ENCODE data around the gene C1orf159.

Gene C1orf159

DNA sequence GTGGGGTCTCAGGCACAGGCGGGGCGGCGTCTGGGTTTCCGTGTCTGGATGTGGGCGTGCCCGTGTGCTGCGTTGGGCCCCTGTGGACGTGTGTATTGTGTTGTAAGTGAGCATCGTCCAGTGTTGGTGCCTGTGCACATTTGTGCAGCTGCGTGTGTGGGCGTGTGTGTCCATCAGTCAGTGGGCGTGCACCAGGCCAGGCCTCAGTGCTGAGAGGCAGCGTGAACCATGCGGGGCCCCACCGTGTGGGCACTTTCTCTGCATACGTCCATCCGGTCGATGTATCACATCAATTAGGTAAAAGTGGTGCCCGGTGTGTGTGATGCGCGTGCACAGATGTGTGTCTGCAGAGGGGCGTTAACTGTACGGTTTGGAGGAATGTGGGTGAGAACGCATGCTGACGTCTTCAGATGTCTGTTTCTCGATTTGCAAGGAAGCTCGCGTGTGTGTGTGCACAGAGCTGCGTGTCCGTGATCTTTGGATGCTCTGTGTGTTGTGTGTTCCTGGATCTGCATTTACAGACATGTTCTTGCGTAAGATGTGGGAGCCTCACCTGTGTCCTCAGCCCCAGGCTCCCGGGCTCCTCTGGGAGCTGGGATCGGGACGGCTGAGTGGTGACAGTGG lies 71.3 kb downstream of the C1orf159 start (continued):
- TF ChIP-seq, protein P1, sequence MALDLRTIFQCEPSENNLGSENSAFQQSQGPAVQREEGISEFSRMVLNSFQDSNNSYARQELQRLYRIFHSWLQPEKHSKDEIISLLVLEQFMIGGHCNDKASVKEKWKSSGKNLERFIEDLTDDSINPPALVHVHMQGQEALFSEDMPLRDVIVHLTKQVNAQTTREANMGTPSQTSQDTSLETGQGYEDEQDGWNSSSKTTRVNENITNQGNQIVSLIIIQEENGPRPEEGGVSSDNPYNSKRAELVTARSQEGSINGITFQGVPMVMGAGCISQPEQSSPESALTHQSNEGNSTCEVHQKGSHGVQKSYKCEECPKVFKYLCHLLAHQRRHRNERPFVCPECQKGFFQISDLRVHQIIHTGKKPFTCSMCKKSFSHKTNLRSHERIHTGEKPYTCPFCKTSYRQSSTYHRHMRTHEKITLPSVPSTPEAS (tag by site-specific recombination; IDR thresholded peaks at IDR 0.05) = no peak
- TF ChIP-seq, protein P2, sequence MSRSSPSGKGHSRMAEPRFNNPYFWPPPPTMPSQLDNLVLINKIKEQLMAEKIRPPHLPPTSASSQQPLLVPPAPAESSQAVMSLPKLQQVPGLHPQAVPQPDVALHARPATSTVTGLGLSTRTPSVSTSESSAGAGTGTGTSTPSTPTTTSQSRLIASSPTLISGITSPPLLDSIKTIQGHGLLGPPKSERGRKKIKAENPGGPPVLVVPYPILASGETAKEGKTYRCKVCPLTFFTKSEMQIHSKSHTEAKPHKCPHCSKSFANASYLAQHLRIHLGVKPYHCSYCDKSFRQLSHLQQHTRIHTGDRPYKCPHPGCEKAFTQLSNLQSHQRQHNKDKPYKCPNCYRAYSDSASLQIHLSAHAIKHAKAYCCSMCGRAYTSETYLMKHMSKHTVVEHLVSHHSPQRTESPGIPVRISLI (tag by site-specific recombination; IDR thresholded peaks at IDR 0.05) = no peak

DNA sequence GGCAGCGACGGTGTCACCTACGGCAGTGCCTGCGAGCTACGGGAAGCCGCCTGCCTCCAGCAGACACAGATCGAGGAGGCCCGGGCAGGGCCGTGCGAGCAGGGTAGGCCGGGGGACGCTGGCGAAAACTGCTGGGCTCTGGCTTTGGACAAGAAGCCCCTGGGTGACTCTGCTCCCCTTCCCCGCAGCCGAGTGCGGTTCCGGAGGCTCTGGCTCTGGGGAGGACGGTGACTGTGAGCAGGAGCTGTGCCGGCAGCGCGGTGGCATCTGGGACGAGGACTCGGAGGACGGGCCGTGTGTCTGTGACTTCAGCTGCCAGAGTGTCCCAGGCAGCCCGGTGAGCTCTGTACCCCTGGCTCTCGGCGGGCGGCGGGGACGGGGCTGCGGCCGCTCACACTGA lies 72.0 kb downstream of the C1orf159 start:
- Histone ChIP-seq H3K36me3 (ENCODE audit: control insufficient read depth in 2 of 2, insufficient read depth in 1 of 2, low read length in 2 of 2) (peaks cover 0 to 62% of the 10 kb centered on the region in 2 experiments; a peak in 1 of 3 replicates), H3K9me3 (ENCODE audit: control insufficient read depth, insufficient read depth, low read depth, low read length) (no peaks in the 10 kb centered on the region), H3K27ac (ENCODE audit: extremely low read depth, low read depth, low read length) (no peak overlapping the region), H3K4me3 (ENCODE audit: low read depth, low read length) (no peak overlapping the region), H3K4me1 (ENCODE audit: control insufficient read depth, insufficient read depth, low read length) (no peaks in the 10 kb centered on the region)
- ChIA-PET CTCF (interaction anchor here (0.6 kb wide), 1 partner anchor 17 kb away, joined by 3 read pairs; no protein-coding TSS in a partner anchor), POLR2A (no interaction called here)
- TF ChIP-seq ZNF600 (tag by site-specific recombination; IDR thresholded peaks at IDR 0.05) (0 out of 2 replicates have a peak, but pooled peaks have one; percentile 22), ZNF37A (tag by site-specific recombination; IDR thresholded peaks at IDR 0.05) (no peak)

DNA sequence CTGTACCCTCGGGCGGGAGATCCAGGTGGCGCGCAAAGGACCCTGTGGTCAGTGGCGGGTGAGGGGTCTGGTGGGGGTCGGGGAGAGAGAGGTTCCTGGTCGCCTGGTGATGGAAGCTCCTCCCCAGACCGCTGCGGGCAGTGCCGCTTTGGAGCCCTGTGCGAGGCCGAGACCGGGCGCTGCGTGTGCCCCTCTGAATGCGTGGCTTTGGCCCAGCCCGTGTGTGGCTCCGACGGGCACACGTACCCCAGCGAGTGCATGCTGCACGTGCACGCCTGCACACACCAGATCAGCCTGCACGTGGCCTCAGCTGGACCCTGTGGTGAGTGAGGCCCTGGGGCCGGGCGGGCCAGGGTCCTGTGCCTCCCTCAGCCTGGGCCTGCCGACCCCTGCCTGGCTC lies 72.5 kb downstream of the C1orf159 start:
- POLR2A ChIA-PET = interaction anchor here (0.6 kb wide), 1 partner anchor 86 kb away, joined by 6 read pairs; no protein-coding TSS in a partner anchor
- CTCF ChIA-PET = no interaction called here

DNA sequence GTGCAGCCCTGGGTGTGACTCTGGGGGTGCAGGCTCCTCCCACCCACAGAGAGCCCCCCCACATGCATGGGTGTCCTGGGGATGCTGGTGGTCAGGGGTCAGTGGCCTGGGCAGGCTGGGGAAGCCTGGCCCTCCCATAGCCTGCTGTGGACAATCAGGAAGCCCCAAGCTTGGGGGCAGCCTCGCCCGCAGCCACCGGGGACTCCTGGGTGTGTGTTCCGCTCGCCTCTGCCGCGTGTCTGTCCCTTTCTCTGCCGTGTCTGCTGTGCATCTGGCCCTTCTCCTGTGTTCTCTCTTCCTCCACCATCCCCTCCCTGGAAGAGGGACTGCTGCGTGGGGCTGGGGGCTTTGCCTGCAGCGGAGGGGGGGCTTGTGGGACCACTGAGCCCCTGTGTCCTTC lies 73.1 kb downstream of the C1orf159 start:
- Histone ChIP-seq H3K4me1 (ENCODE audit: control insufficient read depth, insufficient read depth, low read length) (no peaks in the 10 kb centered on the region), H3K4me3 (ENCODE audit: low read depth, low read length) (no peak overlapping the region), H3K27ac (ENCODE audit: extremely low read depth, low read depth, low read length) (no peak overlapping the region), H3K9me3 (ENCODE audit: control insufficient read depth, insufficient read depth, low read depth, low read length) (no peaks in the 10 kb centered on the region), H3K36me3 (ENCODE audit: control insufficient read depth in 2 of 2, insufficient read depth in 1 of 2, low read length in 2 of 2) (peaks cover 0 to 64% of the 10 kb centered on the region in 2 experiments; a peak in 1 of 3 replicates)
- TF ChIP-seq KLF8 (tag by site-specific recombination; IDR thresholded peaks at IDR 0.05) (peak; percentile 78), GLIS2 (tag by site-specific recombination; IDR thresholded peaks at IDR 0.05) (peak; percentile 81), ZNF2 (tag by site-specific recombination; IDR thresholded peaks at IDR 0.05) (no peak)
- TF ChIP-seq, protein P3, sequence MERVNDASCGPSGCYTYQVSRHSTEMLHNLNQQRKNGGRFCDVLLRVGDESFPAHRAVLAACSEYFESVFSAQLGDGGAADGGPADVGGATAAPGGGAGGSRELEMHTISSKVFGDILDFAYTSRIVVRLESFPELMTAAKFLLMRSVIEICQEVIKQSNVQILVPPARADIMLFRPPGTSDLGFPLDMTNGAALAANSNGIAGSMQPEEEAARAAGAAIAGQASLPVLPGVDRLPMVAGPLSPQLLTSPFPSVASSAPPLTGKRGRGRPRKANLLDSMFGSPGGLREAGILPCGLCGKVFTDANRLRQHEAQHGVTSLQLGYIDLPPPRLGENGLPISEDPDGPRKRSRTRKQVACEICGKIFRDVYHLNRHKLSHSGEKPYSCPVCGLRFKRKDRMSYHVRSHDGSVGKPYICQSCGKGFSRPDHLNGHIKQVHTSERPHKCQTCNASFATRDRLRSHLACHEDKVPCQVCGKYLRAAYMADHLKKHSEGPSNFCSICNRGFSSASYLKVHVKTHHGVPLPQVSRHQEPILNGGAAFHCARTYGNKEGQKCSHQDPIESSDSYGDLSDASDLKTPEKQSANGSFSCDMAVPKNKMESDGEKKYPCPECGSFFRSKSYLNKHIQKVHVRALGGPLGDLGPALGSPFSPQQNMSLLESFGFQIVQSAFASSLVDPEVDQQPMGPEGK (tag by site-specific recombination; IDR thresholded peaks at IDR 0.05) = 0 out of 2 replicates have a peak, but pooled peaks have one; percentile 10
- POLR2A ChIA-PET = interaction anchor here (0.6 kb wide), 1 partner anchor 87 kb away, joined by 6 read pairs; no protein-coding TSS in a partner anchor
- CTCF ChIA-PET = no interaction called here

More for the DNA sequence above, 72.5 kb downstream of the C1orf159 start:
- Histone ChIP-seq H3K27ac (ENCODE audit: extremely low read depth, low read depth, low read length) (no peak overlapping the region), H3K36me3 (ENCODE audit: control insufficient read depth in 2 of 2, insufficient read depth in 1 of 2, low read length in 2 of 2) (peaks cover 0 to 64% of the 10 kb centered on the region in 2 experiments; a peak in 1 of 3 replicates), H3K4me3 (ENCODE audit: low read depth, low read length) (no peak overlapping the region), H3K4me1 (ENCODE audit: control insufficient read depth, insufficient read depth, low read length) (no peaks in the 10 kb centered on the region), H3K9me3 (ENCODE audit: control insufficient read depth, insufficient read depth, low read depth, low read length) (no peaks in the 10 kb centered on the region)
- no peak for TF ChIP-seq ZNF530 (tag by site-specific recombination; IDR thresholded peaks at IDR 0.05; ENCODE audit: low read depth)
- no peak for TF ChIP-seq ZNF10 (tag by site-specific recombination; IDR thresholded peaks at IDR 0.05)

DNA sequence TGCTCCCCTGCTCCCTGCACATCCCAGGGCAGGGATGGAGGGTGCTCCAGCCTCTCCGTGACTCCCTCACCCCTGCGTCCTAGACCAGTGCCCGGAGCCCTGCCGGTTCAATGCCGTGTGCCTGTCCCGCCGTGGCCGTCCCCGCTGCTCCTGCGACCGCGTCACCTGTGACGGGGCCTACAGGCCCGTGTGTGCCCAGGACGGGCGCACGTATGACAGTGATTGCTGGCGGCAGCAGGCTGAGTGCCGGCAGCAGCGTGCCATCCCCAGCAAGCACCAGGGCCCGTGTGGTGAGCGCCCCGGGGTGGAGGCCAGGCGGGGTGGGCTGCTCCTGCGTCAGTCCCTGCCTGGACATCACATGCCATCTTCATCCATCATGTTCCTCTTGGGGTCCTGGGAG lies 74.0 kb downstream of the C1orf159 start:
- POLR2A ChIA-PET = no interaction called here
- peak; percentile 16 for TF ChIP-seq KLF8 (tag by site-specific recombination; IDR thresholded peaks at IDR 0.05)
- TF ChIP-seq, protein P4, sequence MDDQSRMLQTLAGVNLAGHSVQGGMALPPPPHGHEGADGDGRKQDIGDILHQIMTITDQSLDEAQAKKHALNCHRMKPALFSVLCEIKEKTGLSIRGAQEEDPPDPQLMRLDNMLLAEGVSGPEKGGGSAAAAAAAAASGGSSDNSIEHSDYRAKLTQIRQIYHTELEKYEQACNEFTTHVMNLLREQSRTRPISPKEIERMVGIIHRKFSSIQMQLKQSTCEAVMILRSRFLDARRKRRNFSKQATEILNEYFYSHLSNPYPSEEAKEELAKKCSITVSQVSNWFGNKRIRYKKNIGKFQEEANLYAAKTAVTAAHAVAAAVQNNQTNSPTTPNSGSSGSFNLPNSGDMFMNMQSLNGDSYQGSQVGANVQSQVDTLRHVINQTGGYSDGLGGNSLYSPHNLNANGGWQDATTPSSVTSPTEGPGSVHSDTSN (CRISPR knock-in tag; IDR thresholded peaks at IDR 0.05) = no peak
- TF ChIP-seq ZNF501 (tag by site-specific recombination; IDR thresholded peaks at IDR 0.05) = no peak
- TF ChIP-seq, protein P5, sequence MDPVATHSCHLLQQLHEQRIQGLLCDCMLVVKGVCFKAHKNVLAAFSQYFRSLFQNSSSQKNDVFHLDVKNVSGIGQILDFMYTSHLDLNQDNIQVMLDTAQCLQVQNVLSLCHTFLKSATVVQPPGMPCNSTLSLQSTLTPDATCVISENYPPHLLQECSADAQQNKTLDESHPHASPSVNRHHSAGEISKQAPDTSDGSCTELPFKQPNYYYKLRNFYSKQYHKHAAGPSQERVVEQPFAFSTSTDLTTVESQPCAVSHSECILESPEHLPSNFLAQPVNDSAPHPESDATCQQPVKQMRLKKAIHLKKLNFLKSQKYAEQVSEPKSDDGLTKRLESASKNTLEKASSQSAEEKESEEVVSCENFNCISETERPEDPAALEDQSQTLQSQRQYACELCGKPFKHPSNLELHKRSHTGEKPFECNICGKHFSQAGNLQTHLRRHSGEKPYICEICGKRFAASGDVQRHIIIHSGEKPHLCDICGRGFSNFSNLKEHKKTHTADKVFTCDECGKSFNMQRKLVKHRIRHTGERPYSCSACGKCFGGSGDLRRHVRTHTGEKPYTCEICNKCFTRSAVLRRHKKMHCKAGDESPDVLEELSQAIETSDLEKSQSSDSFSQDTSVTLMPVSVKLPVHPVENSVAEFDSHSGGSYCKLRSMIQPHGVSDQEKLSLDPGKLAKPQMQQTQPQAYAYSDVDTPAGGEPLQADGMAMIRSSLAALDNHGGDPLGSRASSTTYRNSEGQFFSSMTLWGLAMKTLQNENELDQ (tag by site-specific recombination; IDR thresholded peaks at IDR 0.05; ENCODE audit: low read depth) = no peak

More for the DNA sequence above, 74.0 kb downstream of the C1orf159 start:
- CTCF ChIA-PET = no interaction called here
- Histone ChIP-seq H3K4me3 (ENCODE audit: low read depth, low read length) (no peak overlapping the region), H3K4me1 (ENCODE audit: control insufficient read depth, insufficient read depth, low read length) (no peaks in the 10 kb centered on the region), H3K27ac (ENCODE audit: extremely low read depth, low read depth, low read length) (no peak overlapping the region), H3K9me3 (ENCODE audit: control insufficient read depth, insufficient read depth, low read depth, low read length) (no peaks in the 10 kb centered on the region), H3K36me3 (ENCODE audit: control insufficient read depth in 2 of 2, insufficient read depth in 1 of 2, low read length in 2 of 2) (peaks cover 0 to 58% of the 10 kb centered on the region in 2 experiments; a peak in 1 of 3 replicates)
